ENCODE measurements around the gene WIPF3.
"Not testable (repeated sequence)": the region's sequence is repeated elsewhere in the genome, so short reads cannot be mapped to it uniquely, and the experiment has no call there.

The WIPF3 gene

GRCh38 chr7:29883462-29884398 lies 77.4 kb downstream of the WIPF3 start:
- DNase-seq = no peak

DNA sequence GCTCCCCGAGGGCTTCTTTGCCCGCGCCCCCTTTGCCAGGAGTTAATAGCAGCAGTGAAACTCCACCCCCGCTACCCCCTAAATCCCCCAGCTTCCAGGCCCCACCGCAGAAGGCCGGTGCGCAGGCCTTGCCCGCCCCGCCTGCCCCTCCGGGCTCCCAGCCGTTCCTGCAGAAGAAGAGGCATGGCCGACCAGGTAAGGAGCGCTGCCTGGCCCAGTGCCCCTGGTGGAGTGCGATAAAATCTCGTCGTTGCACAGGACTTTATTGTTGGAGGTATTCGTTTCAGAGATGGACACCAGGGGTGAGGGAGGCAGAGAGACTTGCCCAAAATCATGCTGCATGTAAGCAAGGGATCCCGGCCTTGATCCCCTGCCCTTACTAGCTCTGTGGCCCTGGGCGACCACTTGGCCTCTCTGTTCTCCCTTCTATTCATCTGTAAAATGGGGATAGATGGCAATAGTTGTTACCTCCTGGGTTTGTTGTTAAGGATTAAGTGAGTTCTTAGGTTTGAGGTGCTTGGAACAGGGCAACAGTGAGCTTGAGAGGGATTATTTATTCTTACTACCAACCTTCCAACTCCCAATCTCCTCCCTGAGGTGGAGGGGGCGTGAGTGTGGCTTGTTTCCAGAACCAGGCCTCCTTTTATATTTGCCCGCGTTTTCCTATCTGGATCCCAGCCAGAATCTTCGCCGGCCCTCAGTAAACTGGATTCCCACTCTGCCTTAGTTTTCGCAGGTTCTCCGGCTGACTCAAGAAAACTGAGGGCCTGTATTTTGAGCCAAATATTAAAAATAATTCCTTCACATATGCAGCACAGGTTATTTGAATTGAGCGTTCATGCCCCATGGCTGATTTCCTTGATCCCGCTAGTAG lies 78.3 kb downstream of the WIPF3 start:
- DNase-seq = no peak

- DNase-seq = no peak
These were observed 79.3 kb downstream of the WIPF3 start for GRCh38 chr7:29885626-29886025.

GRCh38 chr7:29886827-29887226 lies 80.5 kb downstream of the WIPF3 start:
- DNase-seq = no peak

DNA sequence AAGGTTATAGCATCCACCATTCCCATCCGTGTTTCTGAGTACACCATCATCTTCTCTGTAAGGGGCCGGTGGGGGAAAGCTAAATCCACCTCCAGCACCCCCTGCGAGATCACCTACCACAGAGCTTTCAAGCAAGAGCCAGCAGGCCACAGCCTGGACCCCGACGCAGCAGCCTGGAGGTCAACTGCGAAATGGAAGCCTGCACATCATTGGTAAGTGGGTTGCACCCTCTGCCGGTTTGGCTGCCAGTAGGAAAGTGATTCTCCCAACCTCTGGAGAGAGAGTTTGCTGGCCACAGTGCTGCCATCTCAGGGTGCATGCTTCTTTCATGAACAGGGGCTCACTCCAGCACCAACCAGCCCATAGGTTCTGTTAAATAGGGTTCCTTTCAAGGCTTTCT lies 81.7 kb downstream of the WIPF3 start:
- DNase-seq = no peak

DNA sequence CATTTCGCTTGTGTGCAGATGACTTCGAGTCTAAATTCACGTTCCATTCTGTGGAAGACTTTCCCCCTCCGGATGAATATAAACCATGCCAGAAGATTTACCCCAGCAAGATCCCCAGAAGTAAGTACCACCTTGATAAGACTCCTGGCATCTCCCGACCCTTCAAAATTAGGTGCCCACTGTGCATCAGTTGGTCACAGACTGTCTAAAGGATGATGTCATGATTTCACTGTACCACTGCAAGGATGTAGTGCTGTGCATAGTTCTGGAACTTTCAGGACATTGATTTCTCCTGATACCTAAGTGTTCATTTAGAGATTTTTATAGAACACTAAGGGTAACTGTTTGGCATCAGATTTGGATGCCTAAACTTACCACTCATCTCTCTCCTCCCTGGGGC lies 83.0 kb downstream of the WIPF3 start:
- no peak for DNase-seq

GRCh38 chr7:29890251-29890650 lies 83.9 kb downstream of the WIPF3 start:
- no peak for DNase-seq

DNA sequence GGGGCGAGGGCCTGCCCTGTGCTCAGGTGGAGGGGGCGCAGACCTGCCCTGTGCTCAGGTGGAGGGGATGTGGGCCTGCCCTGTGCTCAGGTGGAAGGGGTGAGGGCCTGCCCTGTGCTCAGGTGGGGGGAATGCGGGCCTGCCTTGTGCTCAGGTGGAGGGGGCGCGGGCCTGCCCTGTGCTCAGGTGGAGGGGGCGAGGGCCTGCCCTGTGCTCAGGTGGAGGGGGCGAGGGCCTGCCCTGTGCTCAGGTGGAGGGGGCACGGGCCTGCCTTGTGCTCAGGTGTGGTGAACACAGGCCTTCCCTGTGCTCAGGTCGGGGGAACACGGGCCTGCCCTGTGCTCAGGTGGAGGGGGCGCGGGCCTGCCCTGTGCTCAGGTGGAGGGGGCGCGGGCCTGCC lies 84.5 kb downstream of the WIPF3 start:
- DNase-seq = not testable (repeated sequence)

DNA sequence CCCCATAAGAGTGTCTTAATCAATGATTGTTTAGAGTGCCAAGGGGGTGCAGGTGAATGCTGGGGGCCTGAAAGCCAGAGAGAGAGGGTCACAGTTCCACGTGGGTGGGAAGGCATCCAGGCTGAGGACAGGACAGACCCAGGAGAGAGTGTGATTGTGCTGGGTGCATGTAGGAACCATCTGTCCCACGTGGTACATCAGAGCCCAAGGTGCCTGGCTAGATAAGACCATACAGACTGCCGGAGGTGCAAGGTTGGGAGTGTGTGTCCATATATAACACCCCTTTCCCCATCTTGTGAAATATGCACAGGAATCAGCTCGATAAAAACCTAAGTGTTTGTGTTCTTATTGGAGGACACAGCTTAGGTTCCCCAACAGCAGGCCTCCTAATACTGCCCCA lies 85.5 kb downstream of the WIPF3 start:
- DNase-seq = no peak

- no peak for DNase-seq
These were observed 85.9 kb downstream of the WIPF3 start for GRCh38 chr7:29892231-29892630.

GRCh38 chr7:29893351-29893965 lies 87.2 kb downstream of the WIPF3 start:
- DNase-seq = no peak

DNA sequence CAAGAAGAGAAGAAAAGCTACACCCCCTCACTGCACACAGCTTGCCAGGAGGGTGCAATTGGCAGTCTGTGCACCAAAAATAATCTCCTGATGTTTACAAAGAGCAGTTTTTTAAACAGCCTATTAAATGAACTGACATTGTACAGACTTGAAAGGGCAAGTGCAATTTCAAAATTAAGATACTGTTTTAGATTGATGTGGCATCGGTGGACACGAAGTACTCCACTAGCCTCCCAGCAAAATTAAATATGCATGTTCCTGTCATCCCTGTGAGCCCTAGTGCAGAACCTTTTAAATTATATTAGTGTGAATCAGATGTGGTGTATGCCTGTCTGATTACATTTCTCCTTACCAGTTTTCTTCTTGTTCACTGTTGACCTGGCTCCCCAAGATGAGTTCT lies 87.9 kb downstream of the WIPF3 start:
- no peak for DNase-seq

GRCh38 chr7:29895559-29895958 lies 89.3 kb downstream of the WIPF3 start:
- no peak for DNase-seq

DNA sequence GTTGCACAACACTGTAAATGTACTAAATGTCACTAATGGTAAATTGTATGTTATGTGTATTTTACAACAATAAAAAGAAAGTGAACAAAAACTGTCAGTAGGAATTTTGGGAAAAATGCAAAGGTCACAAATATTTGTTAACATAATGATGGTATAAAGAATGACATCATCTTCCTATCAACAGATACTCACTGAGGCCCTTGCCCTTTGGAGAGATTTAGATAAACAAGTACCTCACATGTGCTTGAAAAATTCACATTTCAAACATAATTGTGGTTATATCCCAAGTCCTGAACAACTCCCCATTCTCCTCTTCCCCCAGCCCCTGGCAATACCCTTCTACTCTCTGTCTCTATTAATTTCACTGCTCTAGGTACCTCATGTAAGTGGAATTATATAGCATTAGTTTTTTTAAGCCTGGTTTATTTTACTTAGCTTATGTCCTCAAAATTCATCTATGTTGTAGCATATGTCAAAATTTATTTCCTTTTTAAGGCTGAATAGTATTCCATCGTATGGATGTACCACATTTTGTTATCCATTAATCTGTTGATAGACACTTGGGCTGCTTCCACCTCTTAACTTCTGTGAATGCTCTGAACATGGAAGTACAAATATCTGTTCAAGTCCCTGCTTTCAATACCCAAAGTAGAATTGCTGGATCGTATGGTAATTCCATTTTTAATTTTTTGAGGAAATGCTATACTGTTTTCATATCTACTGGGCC lies 90.5 kb downstream of the WIPF3 start:
- DNase-seq = no peak

DNA sequence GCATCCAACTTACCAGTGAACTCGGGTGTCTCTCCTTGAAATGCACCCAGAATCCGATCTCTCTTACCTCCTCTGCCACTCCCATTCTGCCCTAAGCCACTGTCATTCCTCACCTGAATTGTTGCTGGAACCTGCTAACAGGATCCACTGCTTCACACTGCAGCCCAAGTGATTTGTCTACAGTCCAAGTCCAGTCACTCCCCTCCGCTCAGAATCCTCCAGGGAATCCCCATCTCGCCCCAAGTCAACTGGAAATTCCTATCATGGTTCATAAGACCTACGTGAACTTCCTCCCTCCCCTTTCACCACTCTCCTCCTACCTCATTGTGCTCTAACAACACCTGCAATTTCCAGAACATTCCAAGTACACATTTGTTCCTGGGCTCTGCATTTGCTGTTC lies 92.0 kb downstream of the WIPF3 start:
- no peak for DNase-seq

GRCh38 chr7:29900745-29901144 lies 94.4 kb downstream of the WIPF3 start:
- DNase-seq = no peak

DNA sequence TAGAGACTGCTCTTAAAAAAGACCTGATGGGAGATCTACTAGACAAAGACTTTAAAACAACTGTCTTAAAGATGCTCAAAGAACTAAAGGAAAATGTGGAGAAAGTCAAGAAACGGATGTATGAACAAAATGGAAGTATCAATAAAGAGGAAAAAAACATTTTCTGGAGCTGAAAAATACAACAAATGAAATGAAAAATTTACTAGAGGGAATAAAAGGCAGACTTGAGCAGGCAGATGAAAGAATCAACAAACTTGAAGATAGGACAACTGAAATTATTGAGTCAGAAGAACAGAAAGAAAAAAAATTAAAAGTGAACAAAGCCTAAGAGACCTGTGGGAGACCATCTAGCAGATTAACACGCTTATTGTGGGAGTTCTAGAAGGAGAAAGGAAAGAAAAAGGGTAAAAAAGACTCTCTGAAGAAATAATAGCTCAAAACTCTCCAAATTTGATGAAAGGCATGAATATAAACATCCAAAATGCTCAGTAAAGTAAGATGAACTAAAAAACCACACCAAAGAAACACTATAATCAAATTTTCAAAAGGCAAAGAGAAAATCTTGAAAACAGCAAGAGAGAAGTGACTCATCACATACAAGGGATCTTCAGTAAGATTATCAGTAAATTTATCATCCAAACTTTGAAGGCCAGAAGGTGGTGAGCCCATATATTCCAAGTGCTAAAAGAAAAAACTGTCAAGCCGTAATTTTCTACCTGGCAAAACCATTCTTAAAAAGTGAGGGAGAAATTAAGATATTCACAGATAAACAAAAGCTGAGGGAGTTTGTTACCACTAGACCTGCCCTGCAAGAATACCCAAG lies 100.1 kb downstream of the WIPF3 start:
- DNase-seq = no peak

DNA sequence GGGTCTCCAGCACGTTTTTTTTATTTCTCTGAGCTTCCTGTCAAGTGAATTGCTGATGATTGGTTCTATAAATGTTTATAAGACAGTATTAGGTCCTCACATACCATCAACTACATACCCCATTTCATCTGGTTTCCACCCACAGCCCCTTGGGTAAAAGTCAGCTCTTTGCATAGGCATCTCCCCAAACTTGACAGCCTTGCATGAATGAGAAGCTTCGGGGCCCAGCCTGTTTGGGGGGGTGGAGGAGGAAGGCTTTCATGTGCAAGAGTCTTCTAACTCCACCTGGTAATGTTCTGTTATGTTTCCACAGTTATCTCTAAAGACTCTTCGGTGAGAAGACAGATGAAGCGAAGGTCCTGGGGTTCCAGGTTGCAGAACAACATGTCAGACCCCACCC lies 107.9 kb downstream of the WIPF3 start:
- no peak for DNase-seq

- no peak for DNase-seq
These were observed 109.3 kb downstream of the WIPF3 start for GRCh38 chr7:29915481-29916215.

GRCh38 chr7:29917641-29918040 lies 111.3 kb downstream of the WIPF3 start:
- DNase-seq = no peak

GRCh38 chr7:29918850-29919249 lies 112.5 kb downstream of the WIPF3 start:
- DNase-seq = no peak
